Erythroblast (primary cell): ENCODE data around the gene FRS2.

ENCODE experiments used
- DNase-seq, 2 experiments: peaks; one replicate each; lab custom pipeline; 2025; lab: John Stamatoyannopoulos, UW
- GATA1 ChIP-seq: IDR thresholded peaks from 2 replicates; pipeline ENCODE4 v1.6.1; 2011; ENCODE audit warnings: low read depth, mild to moderate bottlenecking, control low read depth, low read length, moderate library complexity
- POLR2A ChIP-seq: IDR thresholded peaks from 2 replicates; pipeline ENCODE4 v1.6.1; 2011; ENCODE audit warnings: mild to moderate bottlenecking, low read length

Gene FRS2

DNA sequence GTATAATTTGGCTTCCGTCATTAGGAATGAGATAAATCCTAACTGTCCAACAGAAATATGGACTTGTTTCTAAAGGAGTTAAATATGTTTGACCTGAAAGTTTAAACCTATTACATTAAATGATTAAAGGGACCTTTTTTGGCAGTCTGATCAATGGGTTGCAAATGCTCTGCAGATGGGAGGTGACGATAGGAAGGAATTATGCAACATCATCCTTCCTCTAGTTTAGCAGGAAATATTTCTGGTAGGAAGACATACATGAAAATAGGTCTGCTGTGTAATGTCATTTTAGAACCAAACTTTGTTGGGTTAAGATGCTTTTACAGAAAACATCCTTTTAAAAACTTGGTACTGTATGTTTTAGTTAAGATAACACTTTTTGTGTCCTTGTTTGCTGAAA is 137.9 kb downstream of the FRS2 start:
- DNase-seq: peak; percentile 77 to 78
- no peak for TF ChIP-seq GATA1
- TF ChIP-seq POLR2A: no peak

DNA sequence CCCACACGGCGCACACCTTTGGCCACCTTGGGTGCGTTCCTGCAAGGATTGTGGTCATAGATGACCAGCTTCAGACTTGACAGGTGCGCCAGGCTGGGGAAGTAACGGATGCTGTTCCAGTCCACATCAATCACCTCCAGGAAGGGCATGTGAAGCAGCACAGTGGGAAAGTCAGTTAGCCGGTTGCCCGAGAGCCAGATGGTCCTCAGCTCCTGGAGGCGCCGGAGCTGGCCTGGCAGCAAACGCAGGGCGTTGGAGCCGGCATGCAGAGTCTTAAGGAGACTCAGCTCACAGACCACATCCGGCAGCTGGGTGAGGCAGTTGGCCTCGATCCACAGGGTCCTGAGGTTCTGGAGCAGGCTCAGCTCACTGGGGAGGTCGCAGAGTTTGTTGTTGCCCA is 139.9 kb downstream of the FRS2 start:
- DNase-seq: no peak
- TF ChIP-seq GATA1 (no peak), POLR2A (no peak)

DNA sequence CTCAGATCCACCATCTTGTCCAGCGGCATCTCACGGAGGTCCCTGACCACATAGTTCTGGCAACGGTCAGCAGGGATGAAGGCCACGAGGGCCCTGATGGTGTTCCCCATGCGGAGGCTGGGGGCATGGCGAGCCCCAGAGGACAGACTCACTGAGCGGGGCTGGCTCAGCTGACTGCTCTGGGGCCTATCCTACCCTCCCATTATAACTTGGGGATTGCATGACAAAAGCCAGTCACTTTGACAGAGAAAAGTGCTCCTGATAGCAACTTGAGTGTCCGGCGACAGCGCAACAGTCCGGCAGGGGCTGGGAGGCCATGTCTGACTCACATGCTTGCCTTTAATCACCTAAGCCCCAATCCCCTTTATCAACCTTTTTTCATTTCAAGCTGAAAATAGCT is 140.5 kb downstream of the FRS2 start, which contains the start of gene LRRC10:
LRRC10 (minus strand) TSS at position 179 of the 400 bp plus-strand sequence; CDS start at position 110, 69 bp downstream.
- TF ChIP-seq POLR2A: no peak
- no peak for TF ChIP-seq GATA1
- DNase-seq: no peak

DNA sequence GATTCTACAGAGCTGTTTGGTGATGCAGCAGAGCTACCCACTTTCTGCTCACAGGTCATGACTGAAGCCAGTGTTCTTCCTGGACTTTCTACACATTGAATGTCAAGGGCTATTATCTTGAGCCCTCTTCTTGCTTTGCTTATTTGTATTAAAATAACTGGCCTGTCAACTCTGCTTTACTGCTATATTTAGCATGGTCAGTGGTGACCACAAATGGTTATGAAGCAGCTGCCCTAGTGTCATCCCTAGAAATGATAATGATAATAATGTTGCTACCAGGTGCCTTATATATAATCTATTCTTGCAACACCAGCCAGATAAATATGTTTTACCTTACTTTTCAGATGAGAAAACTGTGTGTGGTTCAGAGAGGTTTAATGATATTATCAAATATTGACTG is 143.2 kb downstream of the FRS2 start:
- DNase-seq: no peak
- TF ChIP-seq POLR2A (no peak), GATA1 (no peak)

DNA sequence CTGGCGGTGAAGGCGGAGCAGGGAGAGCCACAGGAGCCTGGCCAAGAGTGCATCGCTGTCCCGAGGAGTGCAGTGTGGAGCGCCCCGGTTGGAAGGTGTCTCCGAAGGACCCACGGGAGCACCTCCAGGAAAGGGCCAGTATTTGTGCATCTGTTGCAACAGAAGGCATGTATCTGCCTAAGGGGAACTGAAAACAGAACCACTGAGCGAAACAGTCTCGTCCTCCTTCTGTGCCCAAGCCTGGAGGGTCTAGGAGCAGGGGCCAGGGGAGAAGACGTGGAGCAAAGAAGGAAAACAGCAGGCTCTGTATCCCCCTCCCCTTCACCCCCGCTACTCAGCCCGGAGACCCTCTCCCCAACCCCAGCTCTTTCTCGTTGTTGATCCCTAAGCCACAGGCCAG is 145.8 kb downstream of the FRS2 start:
- no peak for TF ChIP-seq GATA1
- no peak for TF ChIP-seq POLR2A
- DNase-seq: no peak

DNA sequence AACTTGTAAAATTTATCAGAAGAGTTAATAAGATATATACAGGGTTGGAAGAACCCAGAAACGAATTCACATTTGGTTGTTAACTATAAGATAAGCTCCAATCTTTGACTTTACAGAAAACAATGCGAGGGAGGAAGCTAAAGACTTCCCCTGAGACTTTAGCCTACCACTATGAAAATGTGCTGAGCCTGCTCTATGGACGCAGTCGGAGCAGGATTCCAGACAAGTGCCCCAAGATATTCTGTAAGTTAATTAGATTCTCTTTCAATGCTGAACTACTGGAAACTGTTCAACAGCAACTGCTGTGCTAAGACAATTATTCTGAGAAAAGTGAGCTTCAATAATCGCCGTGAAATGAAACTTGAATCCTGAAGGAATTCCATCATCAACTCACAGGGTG is 148.9 kb downstream of the FRS2 start:
- TF ChIP-seq POLR2A (no peak), GATA1 (no peak)
- no peak for DNase-seq

DNA sequence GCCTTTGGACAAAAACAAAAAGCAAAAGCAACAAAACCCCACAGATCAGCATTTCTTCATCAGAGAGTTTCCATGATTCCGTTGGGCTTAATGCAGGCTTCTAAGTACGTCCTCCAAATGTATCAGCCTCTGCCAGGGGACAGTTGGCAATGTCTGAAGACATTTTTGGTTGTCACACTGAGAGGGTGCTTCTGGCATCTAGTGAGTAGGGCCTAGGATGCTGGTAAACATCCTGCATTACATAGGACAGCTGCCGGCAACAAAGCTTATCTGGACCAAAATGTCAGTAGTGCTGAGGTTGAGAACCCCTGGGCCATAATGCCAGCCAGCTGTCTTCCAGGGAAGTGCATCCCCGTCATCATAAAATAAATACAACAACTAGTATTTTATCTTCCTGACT is 149.9 kb downstream of the FRS2 start:
- peak; percentile 35 to 39 for DNase-seq
- TF ChIP-seq GATA1 (no peak), POLR2A (no peak)

DNA sequence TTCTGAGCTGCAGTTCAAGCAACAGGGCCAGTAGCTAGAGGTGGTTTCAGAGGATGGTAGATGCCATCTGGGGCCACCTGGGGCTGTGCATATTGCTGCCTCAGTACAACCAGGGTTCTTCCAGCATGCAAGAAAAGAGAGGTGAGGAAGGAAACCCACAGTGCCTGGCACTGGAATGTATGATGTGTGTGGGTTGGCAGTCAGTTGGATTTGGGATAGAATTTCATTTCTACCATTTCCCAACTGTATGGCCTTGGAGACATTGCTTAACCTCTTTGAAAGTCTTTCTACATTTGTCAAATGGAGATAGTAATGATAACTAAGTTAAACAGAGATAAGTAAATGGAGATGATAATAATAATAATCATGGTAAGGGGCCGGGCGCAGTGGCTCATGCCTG is 150.7 kb downstream of the FRS2 start:
- TF ChIP-seq GATA1: no peak
- TF ChIP-seq POLR2A: no peak
- DNase-seq: peak in 1 of 2 experiments; percentile 31

DNA sequence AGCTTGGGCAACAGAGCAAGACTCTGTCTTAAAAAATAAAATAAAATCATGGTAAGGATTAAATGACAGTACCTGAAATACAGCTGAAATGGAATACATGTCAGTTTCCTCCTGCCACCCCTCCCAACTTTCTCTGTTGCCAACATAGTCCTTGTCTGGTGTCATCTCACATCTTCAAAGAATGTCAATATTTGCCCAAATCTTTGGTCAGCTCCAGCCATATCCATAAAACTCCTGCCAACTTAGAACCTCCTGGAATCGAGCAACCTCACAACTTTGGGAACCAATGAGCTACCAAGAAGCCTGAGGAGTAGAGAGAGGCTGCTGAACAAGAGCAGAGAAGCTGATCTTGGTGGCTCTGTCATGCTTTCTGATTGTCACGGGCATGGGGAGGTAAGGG is 151.4 kb downstream of the FRS2 start:
- no peak for DNase-seq
- TF ChIP-seq GATA1: no peak
- TF ChIP-seq POLR2A: no peak

DNA sequence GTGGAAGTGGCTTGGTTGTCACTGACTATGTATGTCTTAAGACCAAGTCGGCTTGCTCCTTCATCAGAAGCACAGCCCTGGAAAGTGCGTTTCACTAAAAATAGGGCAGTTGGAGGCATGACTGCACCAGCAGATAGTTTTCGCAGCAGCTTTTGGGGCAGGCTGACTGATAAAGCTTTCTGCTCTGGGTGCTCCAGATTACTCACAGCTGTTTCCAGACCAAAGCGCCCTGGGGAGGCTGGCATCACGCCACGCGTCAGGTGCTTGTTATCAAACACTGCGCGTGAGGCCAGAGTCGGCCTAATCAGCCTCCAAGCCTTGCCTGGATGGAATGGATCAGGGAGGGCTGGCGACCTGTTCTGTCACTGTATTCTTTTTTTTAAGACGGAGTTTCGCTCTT is 153.8 kb downstream of the FRS2 start:
- TF ChIP-seq GATA1: peak; percentile 98
- peak; percentile 80 for TF ChIP-seq POLR2A
- DNase-seq: peak; percentile 100

DNA sequence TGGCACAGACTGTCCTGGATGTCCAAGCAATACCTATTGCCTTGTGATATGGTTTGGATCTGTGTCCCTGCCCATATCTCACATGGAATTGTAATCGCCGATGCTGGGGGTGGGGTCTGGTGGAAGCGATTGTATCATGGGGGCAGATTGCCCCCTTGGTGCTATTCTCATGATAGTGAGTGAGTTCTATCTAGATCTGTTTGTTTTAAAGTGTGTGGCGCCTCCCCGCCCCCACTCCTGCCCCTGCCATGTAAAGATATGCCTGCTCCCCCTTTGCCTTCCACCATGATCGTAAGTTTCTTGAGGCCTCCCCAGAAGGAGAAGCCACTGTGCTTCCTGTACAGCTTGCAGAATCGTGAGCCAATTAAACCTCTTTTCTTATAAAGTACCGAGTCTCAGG is 157.3 kb downstream of the FRS2 start:
- TF ChIP-seq POLR2A (no peak), GATA1 (no peak)
- peak; percentile 46 to 79 for DNase-seq
